Measurements from ENCODE around the gene DUSP22.

DUSP22 gene

DNA sequence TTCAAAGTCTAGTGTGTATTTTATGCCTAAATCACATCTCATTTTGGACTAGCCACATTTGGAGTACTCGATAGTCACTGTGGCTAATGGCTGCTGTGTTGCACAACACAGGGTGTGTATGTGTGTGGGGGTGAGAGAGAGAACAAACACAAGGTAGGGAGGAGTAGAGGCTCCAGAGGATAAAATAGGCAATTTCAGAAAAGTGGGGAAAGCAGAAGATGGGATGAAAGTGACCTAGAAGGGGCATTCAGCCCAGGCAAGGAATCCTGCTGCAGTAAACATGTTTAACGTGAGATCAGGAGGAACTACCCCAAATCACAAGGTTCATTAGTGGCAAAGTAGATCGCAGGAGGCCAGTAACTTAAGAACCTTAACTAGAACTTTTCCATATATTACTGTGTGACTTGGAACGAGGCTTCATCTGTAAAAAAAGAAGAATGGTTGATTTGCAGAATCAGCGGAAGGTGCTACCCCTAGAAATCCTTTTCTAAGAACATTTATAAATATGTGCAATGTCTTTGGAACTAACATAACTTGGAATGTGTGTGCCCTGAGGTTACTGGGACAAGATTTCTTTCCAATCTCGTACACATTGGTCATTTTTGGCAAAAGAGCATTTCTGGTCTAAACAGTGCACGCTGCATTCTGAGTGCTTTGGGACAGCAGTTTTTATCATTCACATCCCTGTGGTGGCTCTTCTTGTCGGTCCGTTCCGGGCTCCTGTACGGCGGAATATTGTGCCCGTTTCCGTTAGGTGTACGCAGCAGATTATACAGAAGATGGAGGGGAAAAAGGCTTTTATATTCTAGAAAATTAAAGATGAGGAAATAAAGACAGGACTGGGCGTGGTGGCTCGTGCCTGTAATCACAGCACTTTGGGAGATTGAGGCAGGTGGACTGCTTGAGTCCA lies 2.6 kb downstream of the DUSP22 start:
- no peaks in the 10 kb centered on the region for H3K9me3 ChIP-seq
- intact Hi-C loops (cut with DNase I; ENCODE audit: low total_unique reads), result no loop called here
- H3K27ac ChIP-seq, result no peak overlapping the region
- H3K36me3 ChIP-seq, result no peaks in the 10 kb centered on the region
- TF ChIP-seq, protein P1, sequence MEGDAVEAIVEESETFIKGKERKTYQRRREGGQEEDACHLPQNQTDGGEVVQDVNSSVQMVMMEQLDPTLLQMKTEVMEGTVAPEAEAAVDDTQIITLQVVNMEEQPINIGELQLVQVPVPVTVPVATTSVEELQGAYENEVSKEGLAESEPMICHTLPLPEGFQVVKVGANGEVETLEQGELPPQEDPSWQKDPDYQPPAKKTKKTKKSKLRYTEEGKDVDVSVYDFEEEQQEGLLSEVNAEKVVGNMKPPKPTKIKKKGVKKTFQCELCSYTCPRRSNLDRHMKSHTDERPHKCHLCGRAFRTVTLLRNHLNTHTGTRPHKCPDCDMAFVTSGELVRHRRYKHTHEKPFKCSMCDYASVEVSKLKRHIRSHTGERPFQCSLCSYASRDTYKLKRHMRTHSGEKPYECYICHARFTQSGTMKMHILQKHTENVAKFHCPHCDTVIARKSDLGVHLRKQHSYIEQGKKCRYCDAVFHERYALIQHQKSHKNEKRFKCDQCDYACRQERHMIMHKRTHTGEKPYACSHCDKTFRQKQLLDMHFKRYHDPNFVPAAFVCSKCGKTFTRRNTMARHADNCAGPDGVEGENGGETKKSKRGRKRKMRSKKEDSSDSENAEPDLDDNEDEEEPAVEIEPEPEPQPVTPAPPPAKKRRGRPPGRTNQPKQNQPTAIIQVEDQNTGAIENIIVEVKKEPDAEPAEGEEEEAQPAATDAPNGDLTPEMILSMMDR (IDR thresholded peaks at IDR 0.05), result no peak
- peaks cover 0 to 43% (median 23%) of the 10 kb centered on the region in 4 donors for H3K4me1 ChIP-seq
- DNase-seq, result no peak
- H3K27me3 ChIP-seq, result no peaks in the 10 kb centered on the region
- no peak overlapping the region for H3K4me3 ChIP-seq

DNA sequence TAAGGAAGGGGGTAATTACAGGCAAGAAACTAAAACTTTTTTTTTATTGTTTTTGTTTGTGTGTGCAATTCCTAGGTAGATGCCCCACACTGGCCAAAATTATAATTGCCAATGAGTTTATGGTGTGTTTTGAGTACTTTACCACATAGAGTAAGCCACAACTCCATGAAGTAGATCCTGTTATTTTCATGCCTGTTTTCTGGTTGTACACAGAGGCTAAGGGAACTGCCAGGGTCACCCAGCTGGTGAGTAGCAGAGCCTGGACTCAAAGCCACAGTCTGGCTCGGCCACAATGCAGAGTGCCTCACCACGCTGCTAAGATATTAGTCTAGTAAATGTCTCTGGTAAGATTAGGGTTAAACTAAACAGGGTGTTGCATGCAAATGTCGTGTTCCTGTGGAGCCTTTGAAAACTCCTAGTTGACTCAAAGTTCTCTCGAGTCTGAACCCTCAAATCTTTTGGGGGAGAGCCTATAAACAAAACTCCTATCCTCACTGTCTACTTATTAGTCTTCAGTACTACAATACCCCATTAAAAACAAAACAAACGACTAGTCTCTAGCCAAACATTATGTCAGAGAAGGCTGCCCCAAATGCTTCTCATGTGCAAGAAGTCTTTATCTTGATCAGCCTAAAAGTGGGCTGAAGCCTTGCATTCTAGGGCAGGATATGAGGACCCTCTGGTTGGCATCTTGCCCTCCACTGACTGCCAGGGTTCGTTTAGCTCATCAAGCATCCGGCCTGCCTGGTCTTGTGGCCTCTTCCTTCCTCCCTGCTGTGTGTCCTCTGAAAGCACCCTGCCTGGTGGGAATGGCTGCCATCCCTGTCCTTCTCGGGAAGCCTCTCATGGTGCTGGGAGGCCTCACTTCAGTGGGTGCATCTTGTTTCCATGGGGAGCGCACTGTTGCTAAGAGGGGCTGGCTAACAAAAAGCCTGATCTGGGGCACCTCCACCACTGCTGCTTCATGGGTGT lies 4.2 kb downstream of the DUSP22 start:
- intact Hi-C loops (cut with DNase I; ENCODE audit: low total_unique reads), result no loop called here
- Histone ChIP-seq H3K27me3 (no peaks in the 10 kb centered on the region), H3K4me1 (peaks cover 0 to 37% (median 20%) of the 10 kb centered on the region in 4 donors), H3K9me3 (no peaks in the 10 kb centered on the region), H3K27ac (peak overlapping the region in 1 of 2 donors; percentile 32), H3K4me3 (no peak overlapping the region), H3K36me3 (no peaks in the 10 kb centered on the region)
- TF ChIP-seq, protein P1 (IDR thresholded peaks at IDR 0.05), result no peak
- peak in 1 of 2 donors; percentile 63 for DNase-seq

DNA sequence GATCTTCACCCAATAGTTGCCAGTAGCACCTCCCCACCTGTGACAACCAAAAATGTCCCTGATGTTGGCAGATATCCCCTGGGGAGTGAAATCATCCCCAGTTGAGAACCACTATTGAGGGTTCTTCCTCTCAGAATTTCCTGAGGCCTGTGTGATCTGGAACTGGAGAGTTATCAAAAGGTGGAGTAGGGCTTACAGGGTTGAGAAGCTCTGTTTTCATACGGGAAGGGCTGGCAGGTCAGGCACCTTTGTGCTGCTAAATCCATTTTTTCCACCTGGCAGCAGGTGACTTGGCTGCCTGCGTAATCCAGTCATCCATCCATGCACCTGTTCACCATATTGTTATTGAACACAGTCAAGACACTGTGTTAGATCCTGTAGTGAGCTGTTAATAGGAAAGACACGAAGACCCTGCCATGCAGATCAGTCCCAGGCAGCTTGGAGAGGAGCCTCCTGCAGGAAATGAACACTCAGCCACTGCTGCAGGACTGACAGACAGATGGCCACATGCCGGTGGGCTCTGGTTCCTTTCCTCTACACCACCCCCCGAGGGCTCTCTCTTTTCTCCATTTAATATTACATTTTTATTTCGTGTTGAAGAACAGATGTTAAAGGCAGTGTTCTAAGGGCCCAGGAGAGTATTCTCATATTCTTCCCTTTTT lies 5.4 kb downstream of the DUSP22 start:
- intact Hi-C loops (cut with DNase I; ENCODE audit: low total_unique reads), result no loop called here
- H3K4me3 ChIP-seq, result no peak overlapping the region
- H3K27ac ChIP-seq, result no peak overlapping the region
- no peaks in the 10 kb centered on the region for H3K9me3 ChIP-seq
- TF ChIP-seq, protein P1 (IDR thresholded peaks at IDR 0.05), result no peak
- H3K4me1 ChIP-seq, result peaks cover 0 to 35% (median 19%) of the 10 kb centered on the region in 4 donors
- no peaks in the 10 kb centered on the region for H3K27me3 ChIP-seq
- H3K36me3 ChIP-seq, result no peaks in the 10 kb centered on the region
- DNase-seq, result no peak

DNA sequence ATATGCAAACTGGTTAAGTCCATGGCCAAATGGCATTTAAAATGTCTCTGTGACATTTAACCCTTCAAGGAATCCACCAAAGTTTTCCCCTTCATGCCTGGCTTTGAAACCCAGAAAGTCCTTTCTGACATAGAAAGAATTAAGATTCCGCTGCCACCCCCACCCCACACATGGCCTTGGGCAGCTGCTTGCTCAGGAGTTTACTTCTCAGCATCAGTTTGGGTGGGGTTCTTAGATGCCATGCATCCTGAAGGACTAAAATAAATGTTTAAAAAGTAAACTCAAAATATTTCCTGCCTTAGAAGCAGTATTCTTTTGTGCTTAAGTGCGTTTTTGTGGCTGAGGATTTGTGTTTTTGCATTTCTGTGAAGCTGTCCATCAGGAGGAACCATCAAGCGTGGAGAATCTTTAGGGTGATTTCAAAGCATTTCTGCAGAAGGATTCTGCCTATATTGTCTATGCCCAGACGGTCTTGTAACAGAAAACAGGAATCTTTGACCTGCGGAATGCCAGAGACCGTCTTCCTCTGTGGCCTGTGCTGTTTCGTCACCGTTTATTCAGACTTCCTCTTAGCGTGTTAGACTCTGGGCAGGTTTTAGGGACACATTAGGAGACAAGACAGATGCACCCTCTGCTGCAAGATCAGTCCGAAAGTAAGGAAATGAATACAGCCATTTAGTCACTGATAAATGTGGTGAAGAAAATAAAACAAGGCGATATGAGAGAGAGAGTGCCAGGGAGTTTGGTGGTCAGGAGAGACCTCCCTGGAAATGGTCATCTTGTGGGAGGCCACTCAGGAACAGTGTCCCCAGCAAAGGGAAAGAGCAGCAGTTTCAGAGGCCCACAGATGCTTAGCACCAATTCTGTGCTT lies 6.2 kb downstream of the DUSP22 start:
- Histone ChIP-seq H3K36me3 (peaks cover 0 to 3% (median 0%) of the 10 kb centered on the region in 3 donors), H3K27ac (no peak overlapping the region), H3K27me3 (no peaks in the 10 kb centered on the region), H3K9me3 (no peaks in the 10 kb centered on the region), H3K4me1 (peaks cover 0 to 30% (median 19%) of the 10 kb centered on the region in 4 donors), H3K4me3 (no peak overlapping the region)
- DNase-seq, result peak in 1 of 2 donors; percentile 56
- intact Hi-C loops (cut with DNase I; ENCODE audit: low total_unique reads), result no loop called here
- TF ChIP-seq, protein P1 (IDR thresholded peaks at IDR 0.05), result no peak

Data from tibial artery (tissue), 4 donors.